K562 (cell line): Measurements from ENCODE around the gene MON2. TPM values are rescaled to one million over a fixed set of nuclear protein-coding genes. Genes with fewer than 3 reads are reported as not detected.
A peak's percentile ranks its signal among the peaks of the same experiment; 100 is the strongest.

Source experiments
- ATAC-seq: fragments of 200-7000 bp; cut with Tn5 transposase; 3 replicates; pipeline ENCODE4 v1.9.1; 2020; ENCODE audit warnings: moderate library complexity
- BruUV-seq: library from RNA; stranded (reverse); fragments of 400-500 nt; replicated peaks from 2 replicates; lab custom pipeline; 2021; lab: Mats Ljungman, UMichigan
- CTCF ChIA-PET: fragments of 300-600 bp; formaldehyde crosslinking; extraction: SDS; loops from one replicate; lab custom pipeline; 2021; ENCODE audit warnings: low intra/inter-chr PET ratio; lab: Yijun Ruan, JAX
- POLR2A ChIA-PET: fragments of 300-600, 350-650 bp; sonication (Branson Sonifier 250); formaldehyde crosslinking; extraction: SDS; loops from one replicate; lab custom pipeline; 2021; ENCODE audit warnings: antibody characterized with exemption, inconsistent platforms; lab: Yijun Ruan, JAX
- DNase-seq, 4 experiments: peaks; one replicate each; pipeline versions ENCODE4 v3.0.0 to v3.0.0-alpha.2; 2011 to 2018; ENCODE audit warnings: low spot score in 3 of 4, mixed read lengths in 3 of 4; ENCODE audit errors: extremely low read depth in 1 of 4
- FAIRE-seq: peaks from 2 replicates; lab custom pipeline; 2011; peaks lifted over from hg19 to GRCh38; lab: Jason Lieb, UNC
- H2AFZ ChIP-seq: 2 replicates; pipeline ENCODE4 v1.6.0; 2011; ENCODE audit warnings: low read depth, low read length, control low read depth, inconsistent platforms
- H3K27ac ChIP-seq: fragments of 200-600 bp; 3 replicates; pipeline ENCODE4 v1.8.0; 2011; ENCODE audit warnings: low read depth, mild to moderate bottlenecking, control low read depth, inconsistent platforms, low read length, moderate library complexity, mixed read lengths; ENCODE audit errors: extremely low read depth
- H3K27me3 ChIP-seq, 2 experiments: fragments of 300-600 bp in 1 of 2; 2 replicates in 1 of 2; 3 replicates in 1 of 2; pipeline versions ENCODE4 v1.6.0 to v1.8.0; 2011; ENCODE audit warnings: inconsistent platforms in 2 of 2, low read length in 2 of 2, mild to moderate bottlenecking in 1 of 2, mixed read lengths in 1 of 2, moderate library complexity in 1 of 2; ENCODE audit not compliant: control insufficient read depth in 2 of 2, insufficient read depth in 2 of 2
- H3K36me3 ChIP-seq: fragments of 300-600 bp; 3 replicates; pipeline ENCODE4 v1.8.0; 2011; ENCODE audit warnings: mild to moderate bottlenecking, low read length, inconsistent platforms; ENCODE audit not compliant: control insufficient read depth, insufficient read depth
- H3K4me1 ChIP-seq, 2 experiments: fragments of 200-600 bp in 1 of 2; replicated peaks in 1 of 2; 2 replicates in 1 of 2; 3 replicates in 1 of 2; pipeline versions ENCODE4 v1.5.1 to v1.8.0; 2011; ENCODE audit warnings: inconsistent platforms in 2 of 2, low read length in 2 of 2, mild to moderate bottlenecking in 1 of 2, mixed read lengths in 1 of 2, moderate library complexity in 1 of 2; ENCODE audit not compliant: control insufficient read depth in 2 of 2, insufficient read depth in 2 of 2
- H3K4me2 ChIP-seq: 2 replicates; pipeline ENCODE4 v1.6.1; 2011; ENCODE audit warnings: low read length, control low read depth, inconsistent platforms, mixed read lengths; ENCODE audit not compliant: insufficient read depth
- H3K4me3 ChIP-seq: fragments of 200-600 bp; sonication (generic), shearing (Covaris generic); 2 replicates; pipeline ENCODE4 v1.5.1; 2016; ENCODE audit warnings: control low read depth, inconsistent platforms
- H3K79me2 ChIP-seq: fragments of 200-600 bp; 3 replicates; pipeline ENCODE4 v1.8.0; 2011; ENCODE audit warnings: low read length, inconsistent platforms; ENCODE audit not compliant: control insufficient read depth, insufficient read depth
- H3K9ac ChIP-seq, 2 experiments: 2 replicates each; pipeline versions ENCODE4 v1.6.0 to v1.6.1; 2011; ENCODE audit warnings: low read depth in 2 of 2, low read length in 2 of 2, control low read depth in 1 of 2, inconsistent platforms in 1 of 2, mild to moderate bottlenecking in 1 of 2, mixed read lengths in 1 of 2; ENCODE audit not compliant: insufficient read depth in 1 of 2
- H3K9me1 ChIP-seq: one replicate; pipeline ENCODE4 v1.6.0; 2011; ENCODE audit warnings: inconsistent platforms, mild to moderate bottlenecking, low read length, moderate library complexity; ENCODE audit not compliant: control insufficient read depth, insufficient read depth
- H3K9me3 ChIP-seq: replicated peaks from 2 replicates; pipeline ENCODE4 v1.5.1; 2011; ENCODE audit warnings: low read depth, low read length, inconsistent platforms; ENCODE audit not compliant: control insufficient read depth, insufficient read depth
- H4K20me1 ChIP-seq: replicated peaks from 2 replicates; pipeline ENCODE4 v1.6.1; 2011; ENCODE audit warnings: low read length, inconsistent platforms, mixed read lengths; ENCODE audit not compliant: control insufficient read depth, insufficient read depth
- CTBP1 ChIP-seq: fragments of 450-650 bp; IDR thresholded peaks from 2 replicates; pipeline ENCODE4 v1.6.1; 2016; ENCODE audit warnings: borderline replicate concordance
- E2F3 ChIP-seq: fragments of 250-450 bp; sonication (Bioruptor Pico); IDR thresholded peaks from 2 replicates; pipeline ENCODE4 v1.4.0; 2020; ENCODE audit warnings: mild to moderate bottlenecking
- NELFE ChIP-seq: IDR thresholded peaks from 2 replicates; pipeline ENCODE4 v1.6.1; 2011; ENCODE audit warnings: mild to moderate bottlenecking; ENCODE audit not compliant: insufficient read depth, insufficient read length
- POLR2H ChIP-seq: IDR thresholded peaks from 2 replicates; pipeline ENCODE4 v1.6.1; 2016; ENCODE audit warnings: missing genetic modification characterization, low read depth, mild to moderate bottlenecking, control low read depth, missing compliant biosample characterization, moderate library complexity
- RAD21 ChIP-seq, 2 experiments: fragments of 250-450 bp in 1 of 2; fragments of 450-650 bp in 1 of 2; sonication (Bioruptor Pico) in 1 of 2; formaldehyde crosslinking in 1 of 2; IDR thresholded peaks in 1 of 2; conservative IDR thresholded peaks in 1 of 2; 2 replicates each; pipeline versions ENCODE4 v1.4.0 to v1.8.0; 2020 to 2022; ENCODE audit warnings: mild to moderate bottlenecking in 2 of 2, moderate library complexity in 1 of 2
- ZNF121 ChIP-seq: sonication (generic); formaldehyde crosslinking; conservative IDR thresholded peaks from 2 replicates; pipeline ENCODE4 v1.8.0; 2022; ENCODE audit warnings: missing genetic modification reagents
- WGBS: fragments of 100-300 bp; shearing (Covaris generic); methylation state at CpG from one replicate; pipeline ENCODE4 v1.1.6; 2016; ENCODE audit warnings: low coverage, mixed read lengths; ENCODE audit not compliant: insufficient coverage; ENCODE audit errors: missing lambda C conversion rate; 5-methylcytosine and 5-hydroxymethylcytosine counted together
- in situ Hi-C: fragments of 300-500 bp; cut with MboI; formaldehyde crosslinking; loops from 4 replicates; pipeline ENCODE4 v1.15.0; 2018; ENCODE audit warnings: inconsistent platforms, mixed read lengths
- intact Hi-C: fragments of 100-400 bp; cut with micrococcal nuclease; formaldehyde crosslinking; loops from 2 replicates; pipeline ENCODE4 v1.14.2; 2022
- polyA plus RNA-seq, 8 experiments: library from polyadenylated mRNA; depleted of rRNA in 4 of 8; stranded (reverse) in 5 of 8; unstranded in 3 of 8; fragments of >200 nt; fragmentation: Nextera tagmentation in 2 of 8; fragmentation: Illumina TruSeq in 1 of 8; extraction: Ambion mirVana in 2 of 8; extraction: Trizol in 1 of 8; gene quantifications; 2 replicates each; pipeline versions ENCODE4 v1.2.1 to v1.2.3, GENCODE V29; 2011 to 2014; ENCODE audit warnings: inconsistent platforms in 1 of 8, missing spikeins in 1 of 8
- total RNA-seq, 7 experiments: library from RNA; depleted of rRNA in 6 of 7; stranded (reverse); fragments of >200 nt in 6 of 7; fragmentation: Illumina TruSeq in 2 of 7; extraction: Trizol in 2 of 7; gene quantifications; 2 replicates each; pipeline versions ENCODE4 v1.2.1 to v1.2.3, GENCODE V29; 2011 to 2021; ENCODE audit warnings: low replicate concordance in 1 of 7
- TF ChIP-seq, protein P1 (sequence below): fragments of 250-450 bp; sonication (Bioruptor Pico); IDR thresholded peaks from 2 replicates; pipeline ENCODE4 v1.8.0; 2021; ENCODE audit warnings: borderline replicate concordance, mild to moderate bottlenecking, moderate library complexity; ENCODE audit not compliant: poor library complexity, severe bottlenecking

Gene MON2
- total and polyA plus RNA-seq, 9 of the 15 experiments (the other 6 are each of a cell fraction or from before 2014, with no cell fraction given), result 3.6 to 31.6 (median 16.8) TPM

GRCh38 chr12:62481843-62482540, 15.4 kb downstream of the MON2 start:
- no peak for FAIRE-seq
- no peak for DNase-seq
- Histone ChIP-seq H3K9me1 (no peaks in the 10 kb centered on the region), H3K9me3 (no peaks in the 10 kb centered on the region), H3K4me2 (no peak overlapping the region), H3K9ac (no peak overlapping the region), H3K4me1 (no peaks in the 10 kb centered on the region), H4K20me1 (no peaks in the 10 kb centered on the region), H3K79me2 (peaks cover 54% of the 10 kb centered on the region), H3K27me3 (no peaks in the 10 kb centered on the region), H2AFZ (no peak overlapping the region), H3K27ac (no peak overlapping the region), H3K4me3 (no peak overlapping the region), H3K36me3 (peaks cover 17% of the 10 kb centered on the region)
- in situ Hi-C loops (no loop called here), intact Hi-C loops (no loop called here)
- ChIA-PET POLR2A (no interaction called here), CTCF (no interaction called here)
- no TSS peak for BruUV-seq
- TF ChIP-seq E2F3 (CRISPR knock-in tag), result no peak
- no peak for TF ChIP-seq RAD21 (CRISPR knock-in tag; conservative IDR thresholded peaks at IDR 0.05 in 1 of 2, IDR thresholded peaks at IDR 0.05 in 1 of 2)
- no peak for TF ChIP-seq NELFE
- no peak for ATAC-seq
- WGBS, result 79% methylated on average over 4 of the region's 4 CpGs

DNA sequence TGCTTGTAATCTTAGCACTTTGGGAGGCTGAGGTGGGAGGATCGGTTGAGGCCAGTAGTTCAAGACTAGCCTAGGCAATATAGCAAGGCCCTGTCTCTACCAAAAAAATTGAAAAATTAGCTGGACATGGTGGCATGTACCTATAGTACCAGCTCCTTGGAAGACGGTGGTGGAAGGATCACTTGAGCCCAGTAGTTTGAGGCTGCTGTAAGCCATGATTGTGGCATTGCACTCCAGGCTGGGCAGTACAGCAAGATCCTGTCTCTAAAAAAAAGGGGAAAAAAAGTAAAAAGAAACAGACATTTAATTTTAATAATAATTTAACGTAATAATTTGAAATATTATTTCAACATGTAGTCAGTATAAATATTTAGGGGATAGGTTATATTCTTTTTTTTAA, 16.1 kb downstream of the MON2 start:
- no peak overlapping the region for H2AFZ ChIP-seq
- in situ Hi-C loops (no loop called here), intact Hi-C loops (no loop called here)
- CTCF ChIA-PET, result no interaction called here
- H3K27ac ChIP-seq, result no peak overlapping the region
- no peak overlapping the region for H3K4me2 ChIP-seq
- H3K4me1 ChIP-seq, result no peaks in the 10 kb centered on the region
- FAIRE-seq (no peak), ATAC-seq (no peak), DNase-seq (no peak)
- WGBS, result 81% methylated on average over 3 of the region's 3 CpGs
- TF ChIP-seq CTBP1, result no peak
- no peak for TF ChIP-seq POLR2H (tag)
- TF ChIP-seq ZNF121 (CRISPR knock-in tag), result peak; percentile 70
- TF ChIP-seq, protein P1, sequence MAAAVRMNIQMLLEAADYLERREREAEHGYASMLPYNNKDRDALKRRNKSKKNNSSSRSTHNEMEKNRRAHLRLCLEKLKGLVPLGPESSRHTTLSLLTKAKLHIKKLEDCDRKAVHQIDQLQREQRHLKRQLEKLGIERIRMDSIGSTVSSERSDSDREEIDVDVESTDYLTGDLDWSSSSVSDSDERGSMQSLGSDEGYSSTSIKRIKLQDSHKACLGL (CRISPR knock-in tag), result no peak
- H3K9ac ChIP-seq, result no peak overlapping the region
- POLR2A ChIA-PET, result interaction anchor here (1.0 kb wide), 1 partner anchor 16 kb away, joined by 5 read pairs; the partner anchor contains the start of gene MON2
- no peaks in the 10 kb centered on the region for H3K9me1 ChIP-seq
- H4K20me1 ChIP-seq, result no peaks in the 10 kb centered on the region
- H3K36me3 ChIP-seq, result peaks cover 14% of the 10 kb centered on the region
- no peaks in the 10 kb centered on the region for H3K27me3 ChIP-seq
- H3K4me3 ChIP-seq, result no peak overlapping the region
- peaks cover 49% of the 10 kb centered on the region for H3K79me2 ChIP-seq
- no peaks in the 10 kb centered on the region for H3K9me3 ChIP-seq
- no TSS peak for BruUV-seq
